ENCODE data around the gene TMEM63A.
A peak's percentile ranks its signal among the peaks of the same experiment; 100 is the strongest.

The TMEM63A gene

DNA sequence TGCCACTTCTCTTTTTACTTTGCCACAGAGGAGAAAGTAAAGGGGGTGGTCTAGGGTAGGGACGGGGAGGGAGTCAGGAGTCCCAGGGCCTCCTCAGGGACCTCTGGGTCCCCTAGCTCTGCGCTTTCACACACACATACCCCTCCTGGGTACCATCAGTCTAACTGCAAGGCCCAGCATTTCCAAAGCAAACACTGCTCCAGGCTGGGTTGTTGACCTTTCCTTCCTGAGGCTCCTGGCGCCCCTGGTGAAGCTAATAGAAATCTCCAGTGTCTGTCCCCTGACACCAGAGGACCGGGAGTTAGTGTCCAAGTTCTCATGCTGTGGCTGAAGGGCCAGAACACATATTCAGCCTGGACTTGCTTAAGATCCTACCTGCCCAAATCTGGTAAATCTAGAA is 3.9 kb downstream of the TMEM63A start:
- no peak for TF ChIP-seq EZH2 (IDR thresholded peaks at IDR 0.05; ENCODE audit: borderline replicate concordance, low read length)
- TF ChIP-seq, protein P1, sequence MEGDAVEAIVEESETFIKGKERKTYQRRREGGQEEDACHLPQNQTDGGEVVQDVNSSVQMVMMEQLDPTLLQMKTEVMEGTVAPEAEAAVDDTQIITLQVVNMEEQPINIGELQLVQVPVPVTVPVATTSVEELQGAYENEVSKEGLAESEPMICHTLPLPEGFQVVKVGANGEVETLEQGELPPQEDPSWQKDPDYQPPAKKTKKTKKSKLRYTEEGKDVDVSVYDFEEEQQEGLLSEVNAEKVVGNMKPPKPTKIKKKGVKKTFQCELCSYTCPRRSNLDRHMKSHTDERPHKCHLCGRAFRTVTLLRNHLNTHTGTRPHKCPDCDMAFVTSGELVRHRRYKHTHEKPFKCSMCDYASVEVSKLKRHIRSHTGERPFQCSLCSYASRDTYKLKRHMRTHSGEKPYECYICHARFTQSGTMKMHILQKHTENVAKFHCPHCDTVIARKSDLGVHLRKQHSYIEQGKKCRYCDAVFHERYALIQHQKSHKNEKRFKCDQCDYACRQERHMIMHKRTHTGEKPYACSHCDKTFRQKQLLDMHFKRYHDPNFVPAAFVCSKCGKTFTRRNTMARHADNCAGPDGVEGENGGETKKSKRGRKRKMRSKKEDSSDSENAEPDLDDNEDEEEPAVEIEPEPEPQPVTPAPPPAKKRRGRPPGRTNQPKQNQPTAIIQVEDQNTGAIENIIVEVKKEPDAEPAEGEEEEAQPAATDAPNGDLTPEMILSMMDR (IDR thresholded peaks at IDR 0.05; ENCODE audit: low read length): no peak
- peaks cover 31% of the 10 kb centered on the region for H3K4me1 ChIP-seq (ENCODE audit: insufficient read depth, low read length, severe bottlenecking)
- no peaks in the 10 kb centered on the region for H4K20me1 ChIP-seq (ENCODE audit: insufficient read depth, low read length)
- no peaks in the 10 kb centered on the region for H3K9me3 ChIP-seq (ENCODE audit: low read length)
- no peaks in the 10 kb centered on the region for H3K9me2 ChIP-seq (ENCODE audit: low read depth, low read length)
- no peaks in the 10 kb centered on the region for H3K79me2 ChIP-seq (ENCODE audit: insufficient read depth, low read length)
- H3K4me2 ChIP-seq (ENCODE audit: low read length): no peak overlapping the region
- H3K27me3 ChIP-seq (ENCODE audit: insufficient read depth, low read length): no peaks in the 10 kb centered on the region
- no peak overlapping the region for H3K27ac ChIP-seq (ENCODE audit: low read depth, low read length, poor library complexity, severe bottlenecking)
- H3K9ac ChIP-seq (ENCODE audit: low read length): no peak overlapping the region
- H2AFZ ChIP-seq (ENCODE audit: low read length): no peak overlapping the region
- H3K36me3 ChIP-seq (ENCODE audit: insufficient read depth, low read length): no peaks in the 10 kb centered on the region
- H3K4me3 ChIP-seq (ENCODE audit: low read depth, low read length, poor library complexity, severe bottlenecking): no peak overlapping the region
- no peaks in the 10 kb centered on the region for H3F3A ChIP-seq (ENCODE audit: insufficient read depth, low read length)

DNA sequence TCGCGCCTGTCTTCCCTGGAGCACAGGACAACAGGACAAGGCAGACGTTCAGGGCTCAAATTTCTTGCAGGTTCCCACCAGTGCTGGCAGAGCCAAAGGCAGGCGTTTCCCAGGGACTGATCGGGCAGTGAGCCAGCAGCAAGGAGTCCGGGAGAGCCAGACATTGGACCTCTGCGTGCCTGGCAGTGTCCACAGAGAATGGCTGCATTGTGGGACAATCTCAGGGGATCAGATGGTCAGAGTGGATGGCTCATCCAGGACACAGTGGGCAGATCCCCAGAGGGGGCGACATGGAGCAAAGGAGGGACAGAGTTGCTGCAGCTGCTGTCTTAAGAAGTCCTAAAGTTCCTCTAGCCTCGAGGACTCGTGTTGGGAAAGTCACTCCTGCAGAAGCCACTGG is 4.6 kb downstream of the TMEM63A start:
- Histone ChIP-seq H3K79me2 (ENCODE audit: insufficient read depth, low read length) (no peaks in the 10 kb centered on the region), H3K9me2 (ENCODE audit: low read depth, low read length) (no peaks in the 10 kb centered on the region), H3K36me3 (ENCODE audit: insufficient read depth, low read length) (no peaks in the 10 kb centered on the region), H3K4me1 (ENCODE audit: insufficient read depth, low read length, severe bottlenecking) (peaks cover 24% of the 10 kb centered on the region), H3K27ac (ENCODE audit: low read depth, low read length, poor library complexity, severe bottlenecking) (no peak overlapping the region), H4K20me1 (ENCODE audit: insufficient read depth, low read length) (no peaks in the 10 kb centered on the region), H3K4me3 (ENCODE audit: low read depth, low read length, poor library complexity, severe bottlenecking) (no peak overlapping the region), H2AFZ (ENCODE audit: low read length) (no peak overlapping the region), H3K27me3 (ENCODE audit: insufficient read depth, low read length) (no peaks in the 10 kb centered on the region), H3K9ac (ENCODE audit: low read length) (no peak overlapping the region), H3K4me2 (ENCODE audit: low read length) (no peak overlapping the region), H3K9me3 (ENCODE audit: low read length) (no peaks in the 10 kb centered on the region), H3F3A (ENCODE audit: insufficient read depth, low read length) (no peaks in the 10 kb centered on the region)
- TF ChIP-seq EZH2 (IDR thresholded peaks at IDR 0.05; ENCODE audit: borderline replicate concordance, low read length): no peak
- TF ChIP-seq, protein P1 (IDR thresholded peaks at IDR 0.05; ENCODE audit: low read length): peak; percentile 55

DNA sequence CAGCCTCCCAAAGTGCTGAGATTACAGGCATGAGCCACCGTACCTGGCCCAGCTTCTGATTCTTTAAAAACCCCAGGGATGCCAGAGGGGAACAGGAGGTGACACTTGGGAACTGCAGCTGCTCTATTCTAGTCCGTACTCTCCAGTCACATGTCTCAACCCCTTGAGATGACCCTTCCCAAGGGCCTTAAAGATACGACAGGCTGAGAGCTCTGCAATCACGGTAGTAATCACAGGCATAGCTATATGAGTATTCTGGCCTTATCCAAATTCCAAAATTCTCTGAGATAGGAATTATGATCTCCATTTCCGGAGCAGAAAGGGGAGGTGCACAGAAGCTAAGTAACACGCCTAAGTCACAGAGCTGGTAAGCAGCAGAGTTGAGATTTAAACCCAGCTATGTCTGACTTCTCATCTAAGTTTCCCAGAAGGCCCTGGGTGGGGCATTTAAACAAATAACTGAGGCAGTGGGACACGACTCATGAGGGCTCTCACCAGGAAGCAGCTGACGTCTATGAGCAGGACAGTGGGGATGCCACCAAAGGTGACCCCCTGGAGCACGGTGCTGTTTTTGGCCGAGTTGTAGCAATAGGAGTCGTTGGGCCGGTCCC is 5.2 kb downstream of the TMEM63A start:
- H3K9me3 ChIP-seq (ENCODE audit: low read length): no peaks in the 10 kb centered on the region
- no peaks in the 10 kb centered on the region for H3K27me3 ChIP-seq (ENCODE audit: insufficient read depth, low read length)
- no peaks in the 10 kb centered on the region for H3F3A ChIP-seq (ENCODE audit: insufficient read depth, low read length)
- H3K79me2 ChIP-seq (ENCODE audit: insufficient read depth, low read length): no peaks in the 10 kb centered on the region
- H3K4me1 ChIP-seq (ENCODE audit: insufficient read depth, low read length, severe bottlenecking): peaks cover 23% of the 10 kb centered on the region
- no peak overlapping the region for H3K4me2 ChIP-seq (ENCODE audit: low read length)
- H3K4me3 ChIP-seq (ENCODE audit: low read depth, low read length, poor library complexity, severe bottlenecking): no peak overlapping the region
- TF ChIP-seq, protein P1 (IDR thresholded peaks at IDR 0.05; ENCODE audit: low read length): no peak
- no peak overlapping the region for H3K9ac ChIP-seq (ENCODE audit: low read length)
- H3K36me3 ChIP-seq (ENCODE audit: insufficient read depth, low read length): no peaks in the 10 kb centered on the region
- no peaks in the 10 kb centered on the region for H3K9me2 ChIP-seq (ENCODE audit: low read depth, low read length)
- no peaks in the 10 kb centered on the region for H4K20me1 ChIP-seq (ENCODE audit: insufficient read depth, low read length)
- no peak overlapping the region for H2AFZ ChIP-seq (ENCODE audit: low read length)
- no peak overlapping the region for H3K27ac ChIP-seq (ENCODE audit: low read depth, low read length, poor library complexity, severe bottlenecking)

Data from OCI-LY1 (cell line).